GM21528 (cell line): Measurements from ENCODE around the gene RARRES2.

ENCODE experiments used
- ATAC-seq: cut with Tn5 transposase; IDR thresholded peaks from one replicate; pipeline ENCODE4 v1.9.1; 2021; ENCODE audit warnings: mild to moderate bottlenecking, moderate library complexity; ENCODE audit not compliant: unreplicated experiment, low FRiP score

Gene RARRES2

DNA sequence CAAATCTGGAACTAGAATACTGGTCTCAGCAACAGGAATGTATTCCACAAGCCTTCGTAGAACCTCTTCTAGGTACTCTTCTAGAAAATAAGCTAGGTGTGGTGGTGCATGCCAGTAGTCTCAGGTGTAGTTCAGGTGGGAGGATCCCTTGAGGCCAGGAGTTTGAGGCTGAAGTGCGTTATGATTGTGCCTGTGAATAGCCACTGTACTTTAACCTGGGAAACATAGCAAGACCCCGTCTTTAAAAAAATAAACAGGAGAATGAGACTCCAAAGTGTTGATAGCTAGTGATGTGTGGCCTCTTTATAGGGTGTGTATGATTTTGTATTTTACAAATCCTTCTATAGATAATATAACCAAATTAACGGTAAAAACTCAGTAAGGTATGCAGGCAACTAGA lies 36.2 kb upstream of the RARRES2 start:
- ATAC-seq, result no peak

DNA sequence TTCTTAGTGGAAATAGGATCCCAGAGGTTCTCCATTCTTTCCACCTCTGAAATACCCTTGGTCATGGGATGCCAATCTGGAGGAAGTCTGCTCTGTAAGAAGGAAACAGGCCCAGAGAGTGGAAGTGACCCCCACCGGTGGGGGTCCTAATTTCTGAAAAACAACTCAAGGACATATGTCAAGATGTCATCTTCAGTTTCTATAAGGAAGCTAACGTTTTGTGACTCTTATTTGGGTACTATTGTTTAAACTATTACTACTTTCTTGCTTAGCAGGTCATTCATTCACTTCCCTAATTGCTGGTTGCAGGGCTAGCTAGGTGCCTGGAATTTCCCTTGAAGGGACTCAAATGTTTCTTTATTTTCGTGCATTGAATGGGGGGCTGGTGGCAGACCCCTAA lies 35.8 kb upstream of the RARRES2 start:
- ATAC-seq, result no peak

DNA sequence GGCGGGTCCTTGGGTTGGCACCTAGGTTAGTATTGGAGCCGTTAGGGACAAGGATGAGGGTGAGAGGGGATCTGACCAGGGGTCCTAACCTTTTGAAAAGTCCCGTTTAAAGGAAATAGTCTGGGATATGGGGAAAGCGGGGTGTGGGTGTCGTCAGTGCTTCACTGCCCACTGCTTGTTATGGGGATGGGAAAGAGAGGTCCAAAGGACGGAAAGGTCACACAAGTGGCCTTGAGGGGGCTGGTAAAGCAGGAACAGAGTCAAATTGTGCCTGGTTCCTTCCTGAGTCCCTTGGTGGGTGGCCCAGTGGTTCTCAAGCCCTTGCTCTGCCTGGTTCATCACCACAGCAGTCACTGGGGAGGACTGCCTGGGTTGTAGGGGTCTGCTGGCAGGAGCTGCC lies 35.1 kb upstream of the RARRES2 start:
- no peak for ATAC-seq

DNA sequence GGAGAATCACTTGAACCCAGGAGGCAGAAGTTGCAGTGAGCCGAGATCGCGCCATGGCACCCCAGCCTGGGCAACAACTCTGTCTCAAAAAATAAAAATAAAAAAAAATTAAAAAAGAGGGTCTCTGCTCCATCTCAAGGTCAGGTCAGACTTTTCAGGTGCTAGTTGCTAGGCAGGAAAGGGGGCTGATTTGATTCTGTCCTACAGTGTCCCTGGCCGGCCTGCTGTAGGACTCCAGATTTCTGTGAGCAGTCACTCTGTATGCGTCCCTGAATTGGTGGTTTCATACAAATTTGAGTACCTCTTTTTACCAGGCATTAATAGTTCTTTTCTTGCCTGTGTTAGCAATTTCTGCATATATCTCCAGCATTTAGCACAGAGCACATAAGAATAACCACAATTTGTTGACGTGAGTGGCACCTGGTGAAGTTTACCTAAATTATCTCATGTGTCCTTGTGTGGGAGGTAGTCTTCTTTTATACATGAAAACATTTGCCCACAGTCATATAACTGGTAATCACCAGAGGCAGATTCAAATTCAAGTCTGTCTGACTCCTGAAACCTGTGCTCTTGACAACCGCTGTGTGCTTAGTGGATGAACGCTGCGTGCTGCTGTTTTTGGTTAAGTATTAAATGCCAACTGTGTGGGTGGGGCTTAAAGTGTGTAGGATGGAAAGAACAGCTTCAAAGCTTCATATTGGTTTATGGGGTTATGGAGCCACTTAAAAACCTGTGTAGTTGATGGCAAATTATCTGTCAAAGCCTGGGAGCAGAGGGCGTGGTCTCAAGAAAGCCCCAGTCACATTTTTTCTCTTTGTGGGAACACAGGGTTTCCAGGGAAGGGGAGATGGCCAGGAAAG lies 34.5 kb upstream of the RARRES2 start:
- no peak for ATAC-seq

DNA sequence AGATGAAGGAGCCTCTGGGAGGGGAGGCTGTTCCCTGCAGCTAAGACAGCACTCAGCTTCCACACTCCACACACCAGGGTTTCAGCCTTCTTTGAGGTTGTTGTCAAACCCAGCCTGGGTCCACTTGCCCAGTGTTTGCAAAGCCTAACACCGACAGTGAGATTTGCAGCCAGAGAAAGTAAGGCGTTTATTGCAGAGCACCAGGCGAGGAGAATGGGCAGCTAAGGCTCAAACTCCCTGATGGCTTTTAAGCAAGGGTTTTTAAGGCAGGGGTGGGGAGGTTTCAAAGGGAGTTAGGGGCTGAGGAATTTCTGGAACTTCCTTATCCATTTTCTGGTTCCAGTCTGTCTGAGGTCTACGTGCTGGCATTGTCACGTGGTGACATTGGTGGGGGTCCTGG lies 33.0 kb upstream of the RARRES2 start:
- no peak for ATAC-seq

DNA sequence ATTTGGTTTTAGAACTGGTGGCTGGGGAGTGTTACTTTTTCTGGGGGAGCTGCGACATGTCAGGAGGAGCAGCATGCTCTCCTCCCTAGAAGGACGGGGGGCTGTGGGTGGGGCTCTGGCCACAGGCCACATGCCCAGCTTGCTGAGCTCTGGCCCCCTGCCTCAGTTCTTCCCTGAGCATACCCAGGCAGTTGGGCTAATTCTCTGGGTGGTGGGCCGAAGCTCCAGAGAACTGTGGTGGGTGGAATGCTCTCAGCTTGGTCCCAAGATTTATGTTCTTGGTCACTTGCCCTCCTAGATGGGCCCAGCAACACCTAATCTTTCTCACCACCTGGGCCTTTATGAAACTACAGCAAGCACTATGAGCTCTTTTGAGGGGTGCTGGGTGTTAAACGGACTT lies 32.6 kb upstream of the RARRES2 start:
- no peak for ATAC-seq

DNA sequence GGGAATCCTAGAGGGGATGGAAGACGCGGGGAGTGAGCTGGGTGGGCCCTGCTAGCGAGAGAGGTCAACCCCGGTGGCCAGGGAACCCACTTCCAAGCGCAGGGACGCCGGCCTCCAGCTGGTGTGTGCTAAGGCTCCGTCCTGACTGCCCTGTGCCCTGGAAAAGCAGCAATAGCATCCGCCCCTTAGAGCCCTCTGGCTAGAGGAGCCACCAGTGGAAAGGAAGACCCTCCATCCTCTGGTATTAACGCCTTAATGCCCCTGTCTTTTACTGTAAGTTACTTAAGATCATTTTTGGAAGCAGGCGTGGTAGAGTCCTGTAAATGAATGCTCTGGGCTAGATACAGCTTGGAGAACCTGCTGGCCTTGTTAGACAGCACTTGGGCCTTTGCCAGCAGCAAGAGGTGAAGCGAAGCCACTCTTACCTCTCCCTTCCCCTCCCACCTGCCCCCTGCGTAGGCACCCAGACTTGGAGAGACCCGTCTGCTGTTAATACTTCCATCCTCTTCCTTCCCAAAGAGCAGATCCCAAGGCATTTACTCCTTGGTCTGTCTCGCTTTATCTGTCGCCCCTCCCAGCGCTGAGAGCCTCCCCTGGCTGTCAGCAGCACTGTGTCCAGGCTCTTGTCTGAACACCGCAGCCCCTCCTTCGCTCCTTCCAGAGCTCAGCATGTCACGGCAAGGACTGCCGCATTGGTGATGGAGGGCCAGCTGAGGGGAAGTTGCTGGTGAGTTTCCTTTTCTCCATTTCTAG lies 31.8 kb upstream of the RARRES2 start:
- ATAC-seq, result no peak

DNA sequence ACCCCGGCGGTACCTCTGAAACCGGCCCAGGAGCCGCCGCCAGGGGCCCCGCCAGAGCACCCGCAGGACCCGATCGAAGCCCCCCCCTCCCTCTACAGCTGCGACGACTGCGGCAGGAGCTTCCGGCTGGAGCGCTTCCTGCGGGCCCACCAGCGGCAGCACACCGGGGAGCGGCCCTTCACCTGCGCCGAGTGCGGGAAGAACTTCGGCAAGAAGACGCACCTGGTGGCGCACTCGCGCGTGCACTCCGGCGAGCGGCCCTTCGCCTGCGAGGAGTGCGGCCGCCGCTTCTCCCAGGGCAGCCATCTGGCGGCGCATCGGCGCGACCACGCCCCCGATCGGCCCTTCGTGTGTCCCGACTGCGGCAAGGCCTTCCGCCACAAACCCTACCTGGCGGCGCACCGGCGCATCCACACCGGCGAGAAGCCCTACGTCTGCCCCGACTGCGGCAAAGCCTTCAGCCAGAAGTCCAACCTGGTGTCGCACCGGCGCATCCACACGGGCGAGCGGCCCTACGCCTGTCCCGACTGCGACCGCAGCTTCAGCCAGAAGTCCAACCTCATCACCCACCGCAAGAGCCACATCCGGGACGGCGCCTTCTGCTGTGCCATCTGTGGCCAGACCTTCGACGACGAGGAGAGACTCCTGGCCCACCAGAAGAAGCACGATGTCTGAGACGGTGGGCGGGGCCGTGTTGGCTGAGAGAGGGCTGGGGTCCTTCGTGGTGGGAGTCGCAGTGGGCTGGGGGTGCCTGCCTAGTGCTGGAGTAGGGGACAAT lies 31.0 kb upstream of the RARRES2 start:
- ATAC-seq, result no peak

DNA sequence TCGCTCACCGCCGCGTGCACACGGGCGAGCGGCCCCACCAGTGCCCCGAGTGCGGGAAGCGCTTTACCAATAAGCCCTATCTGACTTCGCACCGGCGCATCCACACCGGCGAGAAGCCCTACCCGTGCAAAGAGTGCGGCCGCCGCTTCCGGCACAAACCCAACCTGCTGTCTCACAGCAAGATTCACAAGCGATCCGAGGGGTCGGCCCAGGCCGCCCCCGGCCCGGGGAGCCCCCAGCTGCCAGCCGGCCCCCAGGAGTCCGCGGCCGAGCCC lies 30.5 kb upstream of the RARRES2 start:
- ATAC-seq, result no peak

DNA sequence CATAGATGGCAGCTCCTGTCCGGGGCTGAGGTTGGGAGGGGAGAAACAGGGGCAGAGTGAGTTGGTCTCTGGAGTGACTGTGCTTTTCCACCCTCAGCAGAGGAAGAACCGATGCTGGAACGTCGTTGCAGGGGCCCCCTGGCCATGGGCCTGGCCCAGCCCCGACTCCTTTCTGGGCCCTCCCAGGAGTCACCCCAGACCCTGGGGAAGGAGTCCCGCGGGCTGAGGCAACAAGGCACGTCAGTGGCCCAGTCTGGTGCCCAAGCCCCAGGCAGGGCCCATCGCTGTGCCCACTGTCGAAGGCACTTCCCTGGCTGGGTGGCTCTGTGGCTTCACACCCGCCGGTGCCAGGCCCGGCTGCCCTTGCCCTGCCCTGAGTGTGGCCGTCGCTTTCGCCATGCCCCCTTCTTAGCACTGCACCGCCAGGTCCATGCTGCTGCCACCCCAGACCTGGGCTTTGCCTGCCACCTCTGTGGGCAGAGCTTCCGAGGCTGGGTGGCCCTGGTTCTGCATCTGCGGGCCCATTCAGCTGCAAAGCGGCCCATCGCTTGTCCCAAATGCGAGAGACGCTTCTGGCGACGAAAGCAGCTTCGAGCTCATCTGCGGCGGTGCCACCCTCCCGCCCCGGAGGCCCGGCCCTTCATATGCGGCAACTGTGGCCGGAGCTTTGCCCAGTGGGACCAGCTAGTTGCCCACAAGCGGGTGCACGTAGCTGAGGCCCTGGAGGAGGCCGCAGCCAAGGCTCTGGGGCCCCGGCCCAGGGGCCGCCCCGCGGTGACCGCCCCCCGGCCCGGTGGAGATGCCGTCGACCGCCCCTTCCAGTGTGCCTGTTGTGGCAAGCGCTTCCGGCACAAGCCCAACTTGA lies 29.9 kb upstream of the RARRES2 start:
- no peak for ATAC-seq

DNA sequence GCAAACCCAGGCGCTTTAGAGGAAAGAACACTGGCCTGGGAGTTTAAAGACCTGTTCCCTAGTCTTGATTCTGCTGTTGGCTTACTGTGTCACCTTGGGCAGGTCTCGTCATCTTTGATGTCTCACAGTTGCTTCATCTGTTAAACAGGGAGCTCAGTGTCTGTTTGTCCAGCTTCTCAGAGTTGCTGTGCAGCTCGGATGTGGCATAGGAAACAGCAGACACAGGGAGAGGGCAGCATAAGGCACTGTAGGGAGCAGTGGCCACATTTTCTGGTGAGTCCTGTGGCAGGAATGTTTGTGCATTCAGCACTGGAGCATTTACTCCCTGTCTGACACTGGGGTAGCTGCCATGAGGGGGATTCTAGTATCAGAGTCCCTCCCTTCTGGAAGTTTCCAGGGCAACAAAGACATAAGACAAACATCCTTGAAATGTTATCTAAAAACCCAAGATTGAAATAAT lies 29.2 kb upstream of the RARRES2 start:
- ATAC-seq, result no peak

DNA sequence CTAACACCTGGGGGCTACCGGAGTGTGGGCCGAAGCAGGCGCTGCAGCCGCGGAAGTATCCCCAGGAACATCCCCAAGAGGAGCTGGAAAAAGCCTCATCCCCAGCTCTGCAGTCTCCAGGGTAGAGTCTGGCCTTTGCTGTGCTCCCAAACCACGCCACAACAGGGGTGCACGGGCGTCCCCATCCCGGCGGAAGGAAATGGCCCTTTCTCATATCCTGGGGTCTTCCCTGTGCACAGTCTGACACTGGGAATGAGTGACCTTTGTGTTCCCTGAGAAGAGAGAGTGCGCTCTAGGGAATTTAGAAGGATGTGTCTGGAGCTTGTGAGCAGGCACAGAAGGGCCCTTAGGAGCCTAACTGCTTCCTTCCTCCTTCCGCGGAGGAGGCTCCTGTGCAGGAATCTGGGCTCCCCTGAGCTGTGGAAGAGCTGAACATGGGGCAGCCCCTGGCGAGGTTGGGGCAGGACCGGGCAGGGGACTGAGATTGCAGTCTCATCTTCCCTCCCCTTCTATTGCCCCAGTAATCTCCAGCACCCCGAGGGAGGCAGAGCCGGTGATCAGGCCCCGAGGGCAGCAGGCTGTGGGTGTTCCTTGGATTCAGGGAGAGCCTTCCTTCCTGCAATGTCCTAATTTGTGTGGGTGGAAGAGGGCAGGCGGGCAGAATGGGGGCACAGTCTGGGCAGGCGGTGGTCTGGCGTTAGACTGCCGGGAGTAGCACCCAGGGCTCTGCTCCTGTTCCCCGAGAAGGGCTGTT lies 28.5 kb upstream of the RARRES2 start:
- ATAC-seq, result no peak

DNA sequence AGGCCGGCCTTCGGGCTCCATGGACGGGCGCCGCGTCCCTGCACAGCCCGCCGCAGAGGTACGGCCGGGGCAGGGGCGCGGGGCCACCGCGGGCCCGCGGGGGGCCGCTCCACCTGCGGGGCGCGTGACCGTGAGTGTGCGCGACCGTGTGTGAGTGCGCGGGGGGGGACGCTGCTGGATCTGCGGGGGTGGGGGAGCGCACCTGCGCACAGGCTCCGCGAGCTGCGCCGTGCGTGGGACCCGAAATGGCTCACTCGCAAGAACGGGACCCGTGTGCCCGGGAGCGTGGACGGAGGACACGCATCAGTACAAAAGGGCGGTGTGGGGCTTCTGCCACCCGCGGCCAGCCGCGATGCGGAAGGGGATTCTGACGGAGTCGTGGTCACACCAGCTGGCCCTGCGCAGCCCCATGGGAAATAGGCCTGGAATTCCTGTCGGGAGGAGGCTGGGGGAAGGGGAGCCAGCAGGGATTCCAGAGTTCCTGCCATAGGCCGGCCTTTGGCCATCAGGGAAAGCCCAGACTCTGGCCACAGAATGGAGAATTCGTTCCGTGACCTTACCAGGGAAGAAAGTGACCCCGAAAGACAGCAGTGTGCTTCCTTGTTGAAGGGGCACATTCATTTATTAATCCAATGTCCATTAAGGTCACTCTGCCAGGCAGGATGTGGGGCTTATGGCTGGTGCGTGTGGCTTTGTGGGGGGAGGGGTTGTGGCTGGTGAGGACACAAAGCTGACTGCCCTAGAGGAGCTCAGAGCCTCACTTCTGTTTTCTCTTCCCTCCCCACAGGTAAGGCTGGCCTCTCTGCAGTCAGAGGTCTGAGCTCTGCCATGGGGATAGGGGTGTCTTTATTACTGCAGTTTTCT lies 27.7 kb upstream of the RARRES2 start:
- peak; percentile 42 for ATAC-seq

DNA sequence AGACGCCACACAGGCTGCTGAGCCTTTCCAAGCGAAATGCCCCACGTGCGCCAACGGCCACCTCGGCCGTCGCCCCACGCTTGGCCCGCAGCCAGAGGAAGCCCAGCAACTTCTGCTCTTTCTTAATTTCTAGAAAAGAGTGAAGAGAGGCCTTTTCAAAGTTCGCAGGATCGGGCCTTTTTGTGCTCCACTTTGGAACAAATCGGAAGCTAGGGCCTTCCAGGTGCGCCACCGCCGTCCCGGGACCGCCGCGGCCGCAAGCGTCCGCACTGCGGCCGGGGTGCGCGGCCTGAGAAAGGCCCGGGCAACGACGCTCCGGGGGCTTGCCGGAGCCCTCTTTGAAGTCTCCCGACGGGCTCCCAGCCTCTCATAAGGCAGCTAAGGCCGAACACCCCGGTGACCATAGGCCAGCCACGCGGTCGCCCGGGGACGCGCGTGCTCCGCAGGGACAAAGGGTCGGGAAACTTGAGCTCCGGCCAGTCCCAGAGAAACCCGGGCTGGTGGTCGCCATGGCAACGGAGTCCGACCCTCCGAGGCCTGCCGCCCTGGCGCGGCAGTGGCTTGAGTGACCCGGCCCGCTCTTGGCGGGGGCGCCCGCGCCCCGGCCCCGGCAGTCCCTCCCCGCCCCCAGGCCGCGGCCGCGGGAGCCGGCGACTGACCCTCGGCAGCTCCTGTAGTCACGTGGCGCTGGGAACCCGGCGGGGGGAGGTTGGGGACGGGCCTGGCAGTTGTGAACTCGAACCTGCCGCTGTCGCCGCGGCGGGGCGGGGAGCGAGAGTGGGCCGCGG lies 26.9 kb upstream of the RARRES2 start, which contains the start of gene REPIN1:
REPIN1 (plus strand) TSS at position 727 of the 788 bp plus-strand sequence. CDS start 890 bp downstream, outside the sequence.
- peak; percentile 51 for ATAC-seq

DNA sequence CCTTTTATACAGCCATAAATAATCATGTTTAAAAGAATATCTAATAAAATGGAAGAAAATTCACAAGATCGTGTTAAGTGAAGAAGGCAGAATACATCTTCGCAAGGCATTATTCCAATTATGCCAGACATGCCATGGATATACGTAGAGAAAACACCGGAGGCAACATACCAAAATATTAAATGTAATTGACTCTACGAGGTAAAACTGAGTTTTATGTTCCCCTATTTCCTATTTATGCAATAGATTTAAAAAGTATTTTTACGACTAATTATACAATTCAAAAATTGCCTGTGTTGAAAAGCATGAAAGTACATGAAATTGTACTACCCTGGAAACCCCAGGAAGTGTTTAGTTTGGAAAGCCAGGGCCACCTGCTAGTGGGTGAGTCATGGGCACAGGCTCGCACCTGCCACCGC lies 26.3 kb upstream of the RARRES2 start:
- ATAC-seq, result no peak

DNA sequence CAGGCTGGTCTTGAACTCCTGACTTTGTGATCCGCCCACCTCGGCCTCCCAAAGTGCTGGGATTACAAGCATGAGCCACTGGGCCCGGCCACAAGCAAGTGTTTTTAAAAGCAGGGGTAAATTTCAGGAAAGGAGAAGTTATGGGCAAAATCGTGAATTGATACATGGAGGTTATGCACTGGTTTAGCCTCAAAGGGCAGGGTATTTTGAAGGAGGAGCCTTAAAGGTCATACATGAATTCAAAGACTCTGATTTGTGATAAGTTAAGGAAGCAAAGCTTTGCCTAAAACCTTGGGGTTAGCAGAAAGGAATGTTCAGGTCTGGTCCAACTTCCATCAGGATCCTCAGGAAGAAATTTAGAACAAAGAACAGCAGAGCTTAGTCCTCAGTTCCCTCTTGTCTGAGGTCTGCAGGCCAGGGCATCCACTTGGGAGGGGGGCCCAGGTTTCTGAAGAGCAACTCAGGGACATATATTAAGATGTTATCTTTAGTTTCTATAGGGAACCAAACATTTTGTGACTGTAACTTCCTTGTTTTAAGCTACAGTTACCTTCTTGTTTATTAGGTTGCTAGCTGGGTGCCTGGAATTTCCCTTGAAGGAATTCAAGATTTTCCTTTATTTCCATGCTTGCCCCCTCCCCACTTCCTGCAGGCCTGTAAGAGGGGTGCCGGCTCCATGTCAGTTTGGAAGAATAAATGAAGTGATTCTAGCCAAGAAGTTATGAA lies 24.4 kb upstream of the RARRES2 start:
- no peak for ATAC-seq

DNA sequence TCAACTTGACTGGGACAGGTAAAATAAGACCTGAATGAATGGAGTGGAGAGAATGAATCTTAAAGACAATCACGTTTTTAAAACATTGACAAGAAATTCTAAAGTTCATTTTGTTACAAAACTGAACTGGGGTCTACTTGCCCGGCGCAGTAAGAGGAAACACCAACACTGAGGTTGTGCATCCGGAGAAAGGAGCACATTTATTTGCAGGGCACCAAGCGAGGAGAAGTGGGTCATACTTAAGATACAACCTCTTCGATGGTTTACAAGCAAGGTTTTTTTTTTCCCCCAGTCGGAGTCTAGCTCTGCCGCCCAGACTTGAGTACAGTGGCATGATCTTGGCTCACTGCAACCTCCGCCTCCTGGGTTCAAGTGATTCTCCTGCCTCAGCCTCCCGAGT lies 23.8 kb upstream of the RARRES2 start:
- ATAC-seq, result no peak
